ENCODE measurements around the gene ALAD.
"Not testable (repeated sequence)": the region's sequence is repeated elsewhere in the genome, so short reads cannot be mapped to it uniquely, and the experiment has no call there.

The ALAD gene

DNA sequence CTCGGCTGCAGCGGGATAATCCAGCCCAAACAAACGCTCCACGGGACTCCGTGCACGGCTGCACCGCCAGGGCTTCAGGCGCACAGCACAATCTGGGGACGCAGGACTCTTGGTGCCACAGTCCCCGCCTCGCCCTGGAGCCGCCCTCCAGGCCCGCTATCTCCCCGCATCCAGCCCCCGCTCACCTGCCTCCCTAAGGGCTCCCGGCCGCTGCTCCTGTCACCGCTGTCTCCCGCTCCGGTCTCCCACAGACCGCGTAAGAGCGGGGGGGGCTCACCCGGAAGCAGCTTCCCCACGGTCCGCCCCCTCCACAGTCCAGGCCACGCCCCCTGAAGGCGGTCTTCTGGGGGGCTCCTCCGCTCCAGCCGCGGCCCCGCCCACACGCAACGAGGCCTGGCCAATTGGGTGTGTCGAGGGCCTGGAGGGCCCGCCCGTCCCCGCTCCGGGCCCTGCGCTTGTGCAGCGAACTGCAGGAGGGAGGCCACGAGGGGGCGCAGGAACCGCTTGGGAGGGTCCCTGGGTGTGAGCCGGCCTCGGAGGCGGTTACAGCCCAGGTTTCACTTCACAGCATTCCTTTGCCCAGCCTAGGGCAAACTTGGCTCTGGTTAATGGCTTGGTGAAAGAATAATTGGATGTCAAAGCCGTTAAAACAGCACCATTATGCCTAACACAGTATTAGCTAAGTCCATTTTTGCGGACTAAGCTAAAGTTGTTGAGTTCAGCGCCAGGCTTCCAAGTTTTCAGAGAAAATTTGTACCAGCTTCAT is at the start of gene ALAD:
Gene ALAD (minus strand): TSS at position 258 of the 766 bp plus-strand sequence. CDS start 7,725 bp downstream, outside the sequence.
- DNase-seq (ENCODE audit: low read depth in 3 of 3, low spot score in 1 of 3): peak; percentile 98 to 99 (median 99)

DNA sequence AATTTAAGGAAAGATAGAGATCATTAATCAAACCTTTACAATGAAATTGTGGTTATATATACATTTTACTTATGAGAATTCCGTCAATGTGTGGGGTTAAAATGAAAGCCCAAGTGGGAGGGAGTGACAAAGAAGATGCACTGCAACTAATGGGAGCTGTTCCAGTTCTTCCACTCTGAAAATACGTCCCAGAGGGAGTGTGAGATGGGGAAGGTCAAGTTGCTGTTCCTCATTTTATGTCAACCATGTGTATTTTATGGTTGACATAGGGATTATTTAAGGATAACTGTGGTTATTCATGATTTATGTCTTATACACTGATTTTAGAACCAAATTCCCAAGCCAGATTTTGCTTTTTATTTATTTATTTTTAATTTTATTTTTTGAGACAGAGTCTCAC is 48.3 kb upstream of the ALAD start:
- no peak for DNase-seq (ENCODE audit: low read depth in 3 of 3, low spot score in 1 of 3)

DNA sequence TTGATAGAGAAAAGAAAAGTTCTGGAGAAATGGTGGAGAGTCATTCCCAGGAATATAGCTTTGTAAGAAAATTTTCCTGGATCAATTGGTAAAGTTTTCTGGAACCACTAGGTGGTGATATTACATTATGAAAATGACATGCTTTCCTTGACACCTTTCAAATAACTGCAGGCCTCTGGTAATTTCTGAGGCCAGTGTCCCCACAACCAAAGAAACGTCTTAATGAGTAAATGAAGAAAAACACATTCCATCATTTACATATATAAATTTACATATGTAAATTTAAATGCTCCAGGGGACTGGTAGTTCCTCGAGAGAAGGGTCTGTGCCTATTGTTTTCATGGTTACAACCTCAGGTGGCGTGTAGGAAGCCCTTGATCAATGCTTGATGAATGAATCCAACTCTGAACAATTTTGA is 45.2 kb upstream of the ALAD start:
- DNase-seq (ENCODE audit: low read depth in 3 of 3, low spot score in 1 of 3): no peak

DNA sequence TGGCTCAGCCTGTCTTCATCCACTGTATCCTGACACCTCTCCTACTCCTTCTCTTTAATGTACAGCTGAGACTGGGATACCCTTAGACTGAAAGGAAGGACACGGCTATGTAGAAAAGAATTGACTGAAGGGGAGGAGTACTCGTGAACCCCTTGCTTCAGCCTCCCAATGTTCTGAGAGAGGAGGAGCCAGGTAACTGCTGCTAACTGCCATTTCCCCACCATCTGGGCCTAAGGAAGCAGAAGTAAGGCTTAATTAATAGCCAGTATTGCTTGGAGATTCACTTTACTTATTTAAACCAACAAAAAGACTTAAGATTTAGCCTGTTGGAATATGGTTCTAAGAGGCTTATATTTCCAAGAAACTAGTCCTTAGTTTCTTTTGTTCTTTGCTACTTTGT is 43.7 kb upstream of the ALAD start:
- no peak for DNase-seq (ENCODE audit: low read depth in 3 of 3, low spot score in 1 of 3)

DNA sequence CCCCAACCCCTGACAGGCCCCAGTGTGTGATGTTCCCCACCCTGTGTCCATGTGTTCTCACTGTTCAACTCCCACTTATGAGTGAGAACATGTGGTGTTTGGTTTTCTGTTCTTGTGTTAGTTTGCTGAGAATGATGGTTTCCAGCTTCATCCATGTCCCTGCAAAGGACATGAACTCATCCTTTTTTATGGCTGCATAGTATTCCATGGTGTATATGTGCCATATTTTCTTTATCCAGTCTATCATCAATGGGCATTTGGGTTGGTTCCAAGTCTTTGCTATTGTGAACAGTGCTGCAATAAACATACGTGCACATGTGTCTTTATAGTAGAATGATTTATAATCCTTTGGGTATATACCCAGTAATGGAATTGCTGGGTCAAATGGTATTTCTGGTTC is 36.6 kb upstream of the ALAD start:
- DNase-seq (ENCODE audit: low read depth in 3 of 3, low spot score in 1 of 3): not testable (repeated sequence)

DNA sequence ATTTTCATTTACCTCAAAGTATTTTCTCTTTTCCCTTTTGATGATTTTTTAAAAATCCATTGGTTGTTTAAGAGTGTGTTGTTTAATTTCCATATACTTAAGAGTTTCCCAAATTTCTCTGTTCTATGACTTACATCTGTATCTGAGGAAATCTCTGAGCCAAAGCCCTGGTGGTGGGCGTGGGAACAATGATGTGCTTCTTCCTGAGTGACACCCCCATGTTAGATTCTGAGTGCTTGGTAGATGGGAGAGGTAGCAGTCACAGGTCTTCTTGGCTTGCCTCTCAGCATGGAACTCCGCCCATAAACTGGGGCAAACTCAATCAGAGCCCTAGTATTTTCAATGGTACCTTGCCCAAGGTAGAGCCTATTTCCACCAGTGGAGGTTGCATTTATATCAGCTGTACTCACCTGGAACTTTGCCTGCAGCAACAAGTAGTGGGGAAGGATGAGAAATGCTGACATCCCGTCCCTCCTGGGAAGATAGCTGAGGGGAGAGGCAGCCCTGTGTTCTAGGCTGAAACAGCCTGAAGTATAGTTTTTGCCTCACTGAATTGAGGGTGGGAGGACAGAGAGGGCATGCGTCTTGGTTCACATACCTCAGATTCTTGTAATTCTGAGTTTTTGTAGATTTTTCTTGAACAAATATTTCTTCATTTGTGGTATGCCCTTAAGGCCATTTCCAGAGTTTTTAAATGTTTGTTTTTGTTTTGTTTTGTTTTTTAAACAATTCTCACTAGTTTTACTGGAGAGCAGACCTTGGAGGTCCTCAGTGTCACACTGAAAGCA is 35.8 kb upstream of the ALAD start:
- DNase-seq (ENCODE audit: low read depth in 3 of 3, low spot score in 1 of 3): no peak

DNA sequence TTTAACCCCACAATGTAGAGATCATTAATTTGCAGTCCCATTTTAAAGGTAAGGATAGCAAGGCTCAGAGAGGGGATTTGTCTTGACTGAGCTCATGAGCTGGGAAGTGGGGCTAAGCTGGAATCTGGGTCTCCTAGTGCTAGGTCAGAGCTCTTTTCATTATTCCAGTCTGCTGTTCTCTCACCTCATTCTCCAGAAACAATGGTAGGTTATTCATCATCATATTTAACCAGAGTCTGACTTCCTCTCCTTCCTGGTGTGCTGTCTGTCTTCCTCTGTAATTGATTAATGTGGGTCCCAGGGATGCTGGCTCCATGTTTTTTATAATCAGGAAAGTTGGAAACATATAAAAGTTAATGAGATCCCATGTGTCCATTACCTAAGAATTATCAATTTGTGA is 30.1 kb upstream of the ALAD start:
- DNase-seq (ENCODE audit: low read depth in 3 of 3, low spot score in 1 of 3): no peak

DNA sequence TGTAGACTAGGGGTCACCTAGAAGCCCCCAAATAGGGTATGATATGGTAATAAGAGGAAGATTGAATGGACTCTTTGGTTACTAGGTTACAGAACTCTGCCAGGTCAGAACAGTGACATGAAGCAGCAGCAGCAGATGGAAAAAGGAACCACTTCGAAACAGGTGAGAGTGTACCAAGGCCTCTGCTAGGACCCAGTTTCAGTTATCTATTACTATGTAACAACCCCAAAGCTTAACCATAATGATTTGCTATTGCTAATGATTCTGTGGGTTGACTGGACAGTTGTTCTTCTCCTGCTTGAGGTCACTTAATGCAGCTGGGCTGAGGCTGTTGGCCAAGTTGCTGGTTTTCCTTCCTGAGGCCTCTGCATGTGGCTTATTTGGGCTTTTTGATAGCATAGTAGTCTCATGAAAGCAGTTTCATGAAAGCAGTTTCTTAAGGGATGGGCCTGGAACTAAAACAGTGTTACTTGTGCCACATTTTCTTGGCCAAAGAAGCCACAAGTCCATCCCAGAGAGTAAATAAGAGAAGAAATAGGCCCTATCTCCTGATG is 27.1 kb upstream of the ALAD start:
- DNase-seq (ENCODE audit: low read depth in 3 of 3, low spot score in 1 of 3): no peak

DNA sequence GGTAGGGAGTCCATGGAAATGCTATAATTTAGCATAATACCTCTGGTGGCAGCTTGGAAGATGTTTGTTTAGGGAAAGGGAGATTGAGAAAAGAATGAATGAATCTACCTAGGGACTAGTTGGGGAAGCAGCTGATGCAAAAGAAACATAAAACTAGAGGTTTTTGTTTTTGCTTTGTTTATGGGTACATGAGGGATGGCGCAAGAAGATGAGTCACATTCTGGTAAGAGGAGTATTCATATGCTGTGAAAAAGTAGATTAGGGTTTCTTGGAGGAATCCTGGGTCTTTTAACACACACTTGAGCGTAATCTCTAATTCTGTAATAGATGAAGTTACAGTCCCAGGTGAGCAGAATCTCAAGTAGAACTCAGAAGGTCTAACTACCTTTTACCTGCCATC is 26.5 kb upstream of the ALAD start:
- no peak for DNase-seq (ENCODE audit: low read depth in 3 of 3, low spot score in 1 of 3)

DNA sequence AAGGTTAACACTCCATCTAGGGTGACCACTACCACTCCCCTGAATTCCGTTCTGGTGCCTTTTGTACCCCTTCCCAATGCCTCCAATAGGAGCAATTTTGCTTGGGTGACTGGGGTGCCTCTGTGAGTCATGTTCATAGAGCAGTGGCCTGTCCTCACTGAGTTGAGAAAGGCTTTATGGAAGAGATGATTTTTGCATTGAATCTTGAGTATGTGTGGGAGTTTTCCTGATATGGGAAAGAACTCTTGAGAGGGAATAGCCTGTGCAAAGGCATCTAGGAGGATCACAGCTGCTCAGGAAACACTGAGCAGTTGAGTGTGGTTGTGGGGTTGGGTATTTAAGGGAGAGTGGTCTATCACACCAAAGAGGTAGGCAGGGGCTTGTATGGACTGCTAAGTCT is 25.6 kb upstream of the ALAD start:
- DNase-seq (ENCODE audit: low read depth in 3 of 3, low spot score in 1 of 3): no peak

DNA sequence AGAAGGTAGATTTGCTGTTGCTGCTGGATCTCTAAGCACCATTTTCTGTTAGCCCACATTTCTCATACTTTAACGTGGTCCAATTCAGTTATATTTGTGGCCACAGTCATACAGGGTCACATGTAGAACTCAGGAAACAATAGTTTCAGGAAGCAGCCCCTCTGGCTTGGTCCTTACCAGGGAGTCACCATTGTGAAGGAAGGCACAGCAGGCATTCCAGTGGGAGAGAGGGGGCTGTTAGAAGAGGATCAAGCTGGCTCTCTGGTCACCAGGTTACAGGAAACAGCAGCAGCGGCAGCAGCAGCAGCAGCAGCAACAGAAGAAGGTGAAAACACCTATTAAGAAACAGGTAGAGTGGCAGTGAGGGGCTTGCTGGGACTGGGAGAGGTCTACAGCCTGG is 24.0 kb upstream of the ALAD start:
- no peak for DNase-seq (ENCODE audit: low read depth in 3 of 3, low spot score in 1 of 3)

DNA sequence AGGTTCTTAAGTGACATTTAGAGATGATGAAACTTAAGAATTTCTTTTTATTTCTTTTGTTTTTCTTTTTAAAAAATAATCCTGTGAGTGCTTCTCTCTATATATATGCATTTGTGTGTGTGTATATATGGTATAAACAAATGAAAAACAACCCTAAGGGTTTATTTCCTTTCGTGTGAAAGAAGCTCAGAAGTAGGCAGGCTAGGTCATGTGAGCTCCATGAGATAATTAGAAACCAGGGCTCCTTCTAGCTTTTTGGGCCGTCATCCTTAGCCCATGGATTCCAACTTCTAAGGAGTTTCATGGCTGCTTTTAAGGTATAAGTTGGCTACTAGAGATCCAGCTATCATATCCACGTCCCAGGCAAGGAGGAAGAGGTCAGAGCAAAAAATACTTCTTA is 20.6 kb upstream of the ALAD start:
- DNase-seq (ENCODE audit: low read depth in 3 of 3, low spot score in 1 of 3): no peak

DNA sequence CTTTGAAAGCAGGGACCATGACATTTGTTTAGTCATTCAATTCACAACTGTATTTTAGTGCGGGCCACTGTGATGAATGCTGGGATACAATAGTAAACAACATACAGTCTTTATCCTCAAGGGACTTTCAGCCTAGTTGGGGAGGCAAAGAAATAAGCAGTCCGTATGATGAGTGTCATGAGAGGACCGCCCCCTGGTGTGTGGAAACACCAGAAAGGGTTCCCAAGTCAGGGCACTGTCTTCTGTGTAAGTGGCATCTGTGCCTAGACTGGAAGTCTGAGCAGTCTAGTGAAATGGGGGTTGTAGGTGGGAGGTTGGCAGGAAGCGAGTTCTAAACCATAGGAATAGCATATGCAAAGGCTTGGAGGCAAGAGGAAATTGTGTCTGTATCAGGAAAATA is 16.3 kb upstream of the ALAD start:
- DNase-seq (ENCODE audit: low read depth in 3 of 3, low spot score in 1 of 3): no peak

DNA sequence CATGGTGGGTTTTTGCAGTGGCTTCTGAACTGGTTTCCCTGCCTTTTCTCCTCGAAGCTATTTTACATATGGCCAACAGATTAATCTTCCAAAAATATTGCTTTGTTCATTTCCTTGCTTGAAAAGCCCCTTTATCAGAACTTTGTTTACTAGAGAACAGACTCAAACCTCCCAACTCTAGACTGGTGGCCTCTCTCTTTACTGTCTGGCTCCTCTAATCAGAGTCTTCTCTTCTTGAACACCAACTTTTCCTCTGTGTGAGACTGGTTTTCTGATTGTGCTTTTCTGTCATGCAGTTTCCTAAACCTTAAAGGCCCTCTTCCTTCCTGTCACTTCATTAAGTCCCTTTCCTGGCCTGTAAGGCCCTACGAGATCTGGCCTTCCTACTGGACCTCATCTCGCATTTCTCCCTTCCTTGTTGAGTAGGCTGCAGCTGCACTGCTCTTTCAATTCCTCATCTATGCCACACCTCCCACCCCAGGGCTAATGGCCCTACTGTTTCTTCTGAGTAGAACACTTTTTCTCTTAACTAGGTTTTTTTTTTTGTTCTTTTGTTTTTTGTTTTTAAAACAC is 15.2 kb upstream of the ALAD start:
- no peak for DNase-seq (ENCODE audit: low read depth in 3 of 3, low spot score in 1 of 3)

DNA sequence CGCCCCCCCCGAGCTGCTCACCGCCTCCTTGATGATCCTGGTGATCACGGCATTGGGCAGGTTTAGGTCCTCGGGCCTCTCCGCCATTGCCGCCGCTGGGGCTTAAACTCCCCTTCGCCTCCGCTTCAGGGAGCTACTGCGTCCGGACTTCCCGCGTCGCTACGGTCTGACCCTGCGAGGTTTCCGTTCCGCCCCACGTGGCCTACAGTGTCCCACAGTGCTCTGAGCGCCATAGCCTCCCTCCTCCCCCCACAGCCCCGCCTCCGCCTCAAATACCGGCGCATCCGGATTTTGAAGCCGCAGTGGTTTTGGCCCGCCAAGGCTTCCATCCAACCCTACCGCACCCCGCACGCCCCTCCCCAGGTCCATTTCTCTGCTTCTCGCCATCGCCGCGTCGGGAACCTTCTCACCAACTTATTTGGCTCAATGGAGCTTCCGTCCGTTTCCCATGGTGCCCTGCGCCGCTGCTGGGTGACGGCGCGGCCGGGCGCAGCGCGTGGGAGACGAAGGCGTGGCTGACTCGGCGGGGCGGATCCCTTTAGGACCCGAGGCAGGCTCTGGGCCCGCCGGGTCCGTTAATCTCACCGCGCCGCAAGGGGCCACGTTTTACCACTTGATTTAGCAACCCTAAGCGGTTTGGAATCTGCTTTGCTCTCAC is 9.3 kb upstream of the ALAD start, which contains the start of the genes C9orf43 and POLE3:
Gene C9orf43 (plus strand): TSS at position 541 of the 658 bp plus-strand sequence. CDS start 2,747 bp downstream, outside the sequence.
Gene POLE3 (minus strand): TSS at position 469 of the 658 bp plus-strand sequence. CDS start 382 bp downstream, at position 87.
- peak; percentile 76 to 93 (median 83) for DNase-seq (ENCODE audit: low read depth in 3 of 3, low spot score in 1 of 3)

DNA sequence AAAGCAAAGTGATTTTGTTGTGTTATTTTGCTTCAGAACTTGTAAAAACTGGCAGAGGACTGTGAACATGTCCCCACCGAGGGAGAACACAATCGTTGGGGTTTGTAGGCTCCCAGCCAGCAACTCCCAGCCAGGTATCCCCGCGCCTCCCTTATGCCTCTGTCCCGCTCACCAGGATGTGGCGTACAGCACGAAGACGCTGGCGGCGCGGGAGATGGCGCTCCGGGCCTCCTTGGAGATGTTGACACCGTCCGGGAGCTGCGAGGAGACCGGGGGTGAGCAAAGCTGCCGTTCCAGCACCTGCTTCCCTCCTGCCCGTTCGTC is 8.8 kb upstream of the ALAD start:
- DNase-seq (ENCODE audit: low read depth in 3 of 3, low spot score in 1 of 3): no peak

DNA sequence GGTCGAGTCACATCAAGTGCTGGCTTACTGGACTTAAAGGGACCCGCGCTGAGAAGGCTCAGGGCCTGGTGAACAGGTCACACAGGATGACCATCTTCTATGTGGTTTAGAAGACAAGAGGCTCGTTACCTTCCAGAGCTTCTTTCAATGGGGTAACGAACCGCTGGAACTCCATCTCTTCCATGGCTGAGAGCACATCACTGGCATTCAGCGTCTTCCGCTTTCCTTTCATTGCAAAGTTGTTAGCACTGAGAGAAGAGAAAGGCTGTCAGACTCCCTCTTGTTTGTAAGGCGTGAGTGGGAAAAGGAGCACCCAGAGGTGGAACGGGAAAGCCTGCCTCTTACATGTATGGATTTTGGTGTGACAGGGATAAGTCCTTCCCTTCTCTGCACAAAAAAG is 8.4 kb upstream of the ALAD start:
- no peak for DNase-seq (ENCODE audit: low read depth in 3 of 3, low spot score in 1 of 3)

DNA sequence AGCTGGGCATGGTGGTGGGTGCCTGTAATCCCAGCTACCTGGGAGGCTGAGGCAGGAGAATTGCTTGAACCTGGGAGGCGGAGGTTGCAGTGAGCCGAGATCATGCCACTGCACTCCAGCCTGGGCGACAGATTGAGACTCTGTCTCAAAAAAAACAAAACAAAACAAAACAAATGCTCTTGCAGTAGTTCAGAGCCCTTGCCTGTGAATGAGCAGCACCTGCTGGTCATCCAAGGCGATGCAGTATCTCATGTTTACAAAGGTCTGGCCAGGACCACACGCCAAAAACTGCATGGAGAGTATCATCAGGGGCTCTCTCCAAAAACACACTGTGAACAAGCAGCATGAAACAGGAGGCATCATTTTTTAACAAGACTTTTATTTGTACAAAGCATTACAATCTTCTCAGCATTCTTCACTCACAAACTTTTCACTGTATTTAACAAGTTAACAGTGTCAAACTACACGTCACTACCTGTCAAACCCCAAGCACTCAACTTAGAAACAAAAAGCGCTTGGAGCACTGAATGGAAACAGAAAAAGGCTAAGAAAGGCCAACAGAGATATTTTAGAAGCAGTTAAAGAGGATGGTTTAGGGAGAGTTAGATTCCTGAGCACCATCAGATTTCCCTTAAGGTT is 5.9 kb upstream of the ALAD start:
- peak in 1 of 3 donors; percentile 18 for DNase-seq (ENCODE audit: low read depth in 3 of 3, low spot score in 1 of 3)

DNA sequence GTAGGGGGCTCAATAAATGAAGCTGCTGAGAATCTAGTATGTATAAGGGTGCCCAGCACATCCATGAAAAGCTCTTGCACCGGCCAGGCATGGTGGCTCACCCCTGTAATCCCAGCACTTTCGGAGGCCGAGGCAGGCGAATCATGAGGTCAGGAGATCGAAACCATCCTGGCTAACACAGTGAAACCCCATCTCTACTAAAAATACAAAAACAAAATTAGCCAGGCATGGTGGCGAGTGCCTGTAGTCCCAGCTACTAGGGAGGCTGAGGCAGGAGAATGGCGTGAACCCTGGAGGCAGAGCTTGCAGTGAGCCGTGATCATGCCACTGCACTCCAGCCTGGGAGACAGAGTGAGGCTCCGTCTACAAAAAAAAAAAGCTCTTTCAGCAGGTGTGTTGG is 5.3 kb upstream of the ALAD start:
- not testable (repeated sequence) for DNase-seq (ENCODE audit: low read depth in 3 of 3, low spot score in 1 of 3)

DNA sequence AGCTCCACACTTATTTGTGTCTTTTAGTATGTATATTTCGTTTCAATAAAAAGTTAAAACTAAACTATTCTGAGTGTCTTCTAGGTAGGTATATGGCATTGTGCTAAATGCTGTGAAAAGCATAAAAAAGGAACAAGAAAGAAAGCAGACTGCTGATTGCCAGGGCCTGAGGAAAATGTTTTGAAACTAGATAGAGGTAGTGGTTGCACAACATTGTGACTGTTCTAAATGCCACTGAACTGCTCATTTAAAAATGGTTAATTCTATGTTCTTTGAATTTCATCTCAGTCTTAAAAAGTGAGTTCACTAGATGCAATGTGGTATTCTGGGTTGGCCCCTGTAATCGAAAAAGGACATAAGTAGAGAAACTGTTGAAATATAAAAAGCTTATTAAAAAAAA is 2.6 kb upstream of the ALAD start:
- DNase-seq (ENCODE audit: low read depth in 3 of 3, low spot score in 1 of 3): no peak

Measured in stimulated activated CD4-positive, alpha-beta T cell treated with anti-CD3 and anti-CD28 coated beads, TNF-alpha, amount 100 ng/mL, for 1 hour (primary cell).